COLO668 (cell line): ENCODE measurements around the gene RPS6KA4.

Experiments
- DNase-seq: peaks from one replicate; lab custom pipeline; 2025; ENCODE audit not compliant: unreplicated experiment; lab: John Stamatoyannopoulos, UW

RPS6KA4 gene

DNA sequence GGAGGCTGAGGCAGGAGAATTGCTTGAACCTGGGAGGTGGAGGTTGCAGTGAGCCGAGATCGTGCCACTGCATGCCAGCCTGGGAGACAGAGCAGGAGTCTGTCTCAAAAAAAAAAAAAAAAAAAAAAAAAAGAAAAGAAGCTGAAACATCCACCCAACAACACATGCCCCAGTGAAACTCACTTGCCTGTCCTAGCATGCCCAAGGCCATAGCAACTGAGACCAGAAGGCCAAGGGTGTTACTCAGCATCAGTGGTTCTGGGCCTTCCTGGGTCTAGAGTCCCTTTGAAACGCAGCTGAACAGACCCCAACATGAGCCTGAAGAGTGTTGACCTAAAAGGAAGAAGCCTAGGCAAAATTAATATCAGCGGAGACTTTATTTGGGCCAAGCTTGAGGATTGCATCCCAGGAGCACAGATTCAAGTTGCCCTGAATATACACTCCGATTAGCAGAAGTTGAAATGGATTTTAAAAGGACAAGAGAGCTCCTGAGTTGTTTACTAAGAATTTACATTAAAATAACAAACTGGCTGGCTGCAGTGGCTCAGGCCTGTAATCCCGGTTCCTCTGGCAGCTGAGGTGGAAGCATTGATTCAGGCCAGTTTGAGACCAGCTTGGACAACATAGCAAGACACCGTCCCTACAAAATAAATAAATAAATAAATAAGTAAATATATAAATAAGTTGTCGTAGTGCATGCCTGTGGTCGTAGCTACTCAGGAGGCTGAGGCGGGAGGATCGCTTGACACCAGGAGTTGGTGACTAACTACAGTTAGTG lies 34.1 kb upstream of the RPS6KA4 start:
- DNase-seq = no peak

DNA sequence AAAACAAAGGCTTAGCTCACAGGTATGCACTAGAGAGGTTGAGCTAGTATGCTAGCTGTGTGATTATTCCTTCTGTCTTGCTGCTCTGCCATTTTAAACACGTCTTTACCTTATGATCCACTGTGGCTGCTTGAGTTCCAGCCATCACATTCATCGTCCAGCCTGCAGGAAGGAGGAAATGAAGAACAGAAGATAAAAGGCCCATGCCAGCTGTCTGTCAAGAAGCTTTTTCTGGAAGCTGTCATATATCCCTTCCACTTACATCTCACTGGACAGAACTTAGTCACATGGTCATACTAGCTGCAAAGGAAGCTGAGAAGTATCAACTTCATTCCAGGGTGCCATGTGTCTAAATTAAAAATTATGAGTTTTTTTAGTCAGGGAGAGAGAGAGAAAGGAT lies 31.6 kb upstream of the RPS6KA4 start:
- DNase-seq = no peak

DNA sequence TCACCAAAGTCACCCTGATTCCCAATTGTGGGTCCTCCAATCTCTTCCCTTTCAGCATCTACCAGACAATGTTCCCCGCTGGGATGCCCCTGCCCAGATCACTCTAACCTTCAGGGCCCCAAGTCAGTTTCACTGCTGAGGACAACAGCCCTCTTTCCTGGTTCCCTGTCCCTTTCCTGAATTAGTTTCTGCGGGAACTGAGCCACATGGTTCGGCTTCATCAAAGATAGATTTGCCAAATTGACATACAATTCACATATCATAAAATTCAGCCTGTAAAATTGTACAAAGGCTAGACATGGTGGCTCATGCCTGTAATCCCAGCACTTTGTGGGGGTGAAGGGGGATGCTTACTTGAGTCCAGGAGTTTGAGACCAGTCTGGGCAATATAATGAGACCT lies 31.0 kb upstream of the RPS6KA4 start:
- no peak for DNase-seq

DNA sequence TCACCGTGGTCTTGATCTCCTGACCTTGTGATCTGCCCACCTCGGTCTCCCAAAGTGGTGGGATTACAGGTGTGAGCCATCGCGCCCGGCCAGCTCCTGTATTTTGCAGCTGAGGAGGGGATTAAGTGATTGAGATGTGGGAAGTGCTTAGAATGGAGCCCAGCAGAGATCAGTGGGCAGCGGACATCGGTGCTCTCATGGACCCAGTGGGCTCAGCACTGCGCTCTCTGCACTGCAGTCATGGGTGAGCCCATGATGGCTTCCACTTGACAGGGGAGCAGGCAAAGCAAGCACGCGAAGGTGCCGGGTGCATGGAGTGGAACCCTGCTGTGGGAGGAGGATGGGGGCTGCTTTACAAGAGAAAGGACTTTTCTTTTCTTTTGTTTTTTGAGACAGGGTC lies 28.1 kb upstream of the RPS6KA4 start:
- DNase-seq = no peak

DNA sequence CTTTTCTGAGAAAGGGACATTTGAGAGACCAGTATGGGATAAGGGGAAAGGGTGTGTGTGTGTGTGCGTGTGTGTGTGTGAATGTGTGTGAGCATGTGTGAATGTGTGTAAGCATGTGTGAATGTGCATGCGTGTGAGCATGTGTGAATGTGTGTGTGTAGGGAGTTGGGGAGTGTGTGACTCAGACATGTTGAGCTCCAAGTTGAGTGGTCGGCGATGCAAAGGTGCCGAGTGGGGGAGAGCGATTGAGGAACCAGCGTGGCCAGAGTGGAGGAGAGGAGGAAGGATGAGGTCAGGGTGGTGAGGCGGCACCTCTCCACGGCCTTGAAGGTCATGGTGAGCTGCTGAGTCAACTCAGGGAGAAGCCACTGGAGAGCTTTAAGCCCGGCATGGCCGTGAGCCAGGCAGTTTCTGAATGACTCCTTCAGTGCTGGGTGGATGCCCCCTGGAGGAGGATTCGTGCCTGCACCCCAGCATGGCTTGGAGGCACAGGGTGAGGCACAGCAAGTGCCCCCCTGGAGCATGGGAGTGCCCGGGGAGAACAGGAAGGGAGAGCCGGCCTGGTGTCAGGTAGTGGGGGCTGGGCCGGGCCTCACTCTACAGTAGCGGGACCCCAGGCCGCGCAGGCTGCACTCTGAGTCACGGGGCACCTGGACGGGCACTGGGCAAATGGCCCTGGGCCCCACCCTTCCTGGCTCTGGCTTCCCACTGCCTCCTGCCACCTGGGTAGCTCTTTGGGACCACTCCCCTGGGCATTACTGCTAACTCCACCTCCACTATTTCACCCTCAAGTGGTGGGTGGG lies 27.2 kb upstream of the RPS6KA4 start:
- peak; percentile 58 for DNase-seq

DNA sequence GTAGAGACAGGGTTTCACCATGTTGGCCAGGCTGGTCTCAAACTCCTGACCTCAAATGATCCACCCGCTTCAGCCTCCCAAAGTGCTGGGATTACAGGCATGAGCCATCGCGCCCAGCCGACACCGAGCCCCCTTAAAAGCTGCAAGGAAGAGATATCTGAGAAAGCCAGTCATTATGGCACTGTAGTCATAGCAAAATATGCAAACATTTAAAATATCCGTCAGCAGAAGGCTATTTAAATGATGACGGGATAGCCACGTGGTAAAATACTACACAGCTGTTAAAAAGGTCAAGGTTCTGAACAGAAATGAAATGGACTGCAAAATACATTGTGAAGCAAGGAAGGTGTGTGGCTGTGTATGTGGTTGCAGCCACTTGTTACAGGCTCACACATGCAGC lies 25.4 kb upstream of the RPS6KA4 start:
- no peak for DNase-seq

DNA sequence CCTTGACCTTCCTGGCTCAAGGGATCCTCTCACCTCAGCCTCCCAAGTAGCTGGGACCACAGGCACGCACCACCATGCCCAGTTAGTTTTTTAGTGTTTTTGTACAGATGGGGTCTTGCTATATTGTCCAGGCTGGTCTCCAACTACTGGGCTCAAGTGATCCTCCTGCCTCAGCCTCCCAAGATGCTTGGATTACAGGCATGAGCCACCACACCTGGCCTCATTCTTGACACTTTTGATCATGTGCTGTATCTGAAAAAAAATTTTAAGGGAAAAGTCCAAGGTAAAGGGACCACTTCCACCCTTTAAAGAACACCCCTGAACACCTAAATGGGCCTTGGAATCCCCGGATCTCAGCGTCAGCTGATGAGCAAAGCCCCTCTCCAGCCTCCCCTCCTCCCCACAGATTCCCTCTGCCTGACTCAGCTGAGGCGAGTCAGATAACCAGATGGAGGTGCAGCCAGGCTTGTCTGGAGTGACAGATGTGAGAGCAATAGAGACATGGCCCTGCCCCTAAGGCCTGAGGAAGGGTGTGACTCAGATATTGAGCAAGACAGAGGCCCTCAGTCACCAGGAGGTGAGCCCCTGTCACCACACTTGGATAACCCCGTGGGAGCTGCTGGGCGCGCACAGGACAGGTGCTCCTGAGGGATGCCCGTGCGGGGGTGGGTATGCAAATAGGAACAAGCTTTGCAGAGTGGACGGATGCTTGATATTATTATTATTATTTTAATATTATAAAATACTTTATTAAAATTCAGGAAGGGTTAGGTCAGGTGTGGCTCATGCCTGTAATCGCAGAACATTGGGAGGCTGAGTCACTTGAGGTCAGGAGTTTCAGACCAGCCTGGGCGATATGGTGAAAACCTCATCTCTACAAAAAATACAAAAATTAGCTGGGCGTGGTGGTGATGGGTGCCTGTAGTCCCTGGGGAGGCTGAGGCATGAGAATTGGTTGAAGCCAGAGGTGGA lies 23.9 kb upstream of the RPS6KA4 start:
- DNase-seq = peak; percentile 82

DNA sequence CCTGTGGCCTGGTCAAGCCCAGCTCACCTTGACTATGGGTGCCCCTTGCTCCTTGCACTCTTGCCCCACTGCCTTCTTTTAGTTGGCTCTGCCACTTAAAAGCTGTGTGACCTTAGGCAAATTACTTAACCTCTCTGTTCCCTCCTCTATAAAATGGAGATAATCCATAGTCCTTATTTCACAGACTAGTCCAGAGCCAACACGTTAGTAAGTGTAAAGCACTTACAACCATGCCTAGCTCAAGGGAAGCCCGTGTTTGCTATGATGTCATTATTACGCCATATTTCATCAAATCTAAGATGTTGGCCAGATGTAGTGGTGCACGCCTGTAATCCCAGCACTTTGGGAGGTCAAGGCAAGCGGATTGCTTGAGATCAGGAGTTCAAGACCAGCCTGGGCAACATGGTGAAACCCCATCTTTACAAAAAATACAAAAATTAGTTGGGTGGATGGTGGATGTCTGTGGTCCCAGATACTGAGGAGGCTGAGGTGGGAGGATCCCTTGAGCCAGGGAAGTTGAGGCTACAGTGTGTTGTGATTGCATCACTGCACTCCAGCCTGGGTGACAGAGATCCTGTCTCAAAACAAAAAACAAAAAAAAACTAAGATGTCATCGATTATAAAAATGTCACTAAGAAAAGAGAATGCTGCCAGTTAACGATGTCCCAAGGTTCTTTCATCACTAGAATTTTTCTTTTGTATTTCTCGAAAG lies 21.3 kb upstream of the RPS6KA4 start:
- no peak for DNase-seq

DNA sequence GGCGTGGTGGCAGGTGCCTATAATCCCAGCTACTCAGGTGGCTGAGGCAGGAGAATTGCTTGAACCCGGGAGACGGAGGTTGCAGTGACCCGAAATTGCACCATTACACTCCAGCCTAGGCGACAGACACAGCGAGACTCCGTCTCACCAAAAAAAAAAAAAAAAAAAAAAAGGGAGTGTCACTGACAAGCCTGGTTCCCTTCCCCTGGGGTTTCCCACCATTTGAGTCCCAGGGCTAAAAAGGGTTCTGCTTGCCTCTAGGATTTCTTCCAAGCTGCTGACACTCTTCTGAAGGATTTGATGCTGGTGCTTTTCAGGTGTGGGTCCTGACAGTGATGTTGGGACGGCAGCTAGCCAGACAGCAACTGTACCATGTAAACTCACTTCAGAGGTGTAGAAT lies 20.2 kb upstream of the RPS6KA4 start:
- no peak for DNase-seq

DNA sequence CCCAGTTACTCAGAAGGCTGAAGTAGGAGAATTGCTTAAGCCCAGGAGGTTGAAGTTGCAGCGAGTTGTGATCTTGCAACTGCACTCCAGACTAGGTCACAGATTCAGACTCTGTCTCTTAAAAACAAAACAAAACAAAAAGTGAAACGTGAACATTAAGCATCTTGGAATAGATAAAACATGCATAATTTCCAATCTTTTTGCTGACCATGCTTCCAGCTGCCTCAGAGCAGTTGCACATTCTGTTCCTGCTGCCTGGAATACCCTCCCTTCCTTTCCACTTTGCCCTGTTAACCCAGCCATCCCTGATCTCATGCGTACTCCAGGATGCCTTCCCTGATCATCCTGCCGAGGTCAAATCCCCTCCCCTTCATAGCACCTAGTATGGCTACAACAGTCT lies 19.7 kb upstream of the RPS6KA4 start:
- no peak for DNase-seq

DNA sequence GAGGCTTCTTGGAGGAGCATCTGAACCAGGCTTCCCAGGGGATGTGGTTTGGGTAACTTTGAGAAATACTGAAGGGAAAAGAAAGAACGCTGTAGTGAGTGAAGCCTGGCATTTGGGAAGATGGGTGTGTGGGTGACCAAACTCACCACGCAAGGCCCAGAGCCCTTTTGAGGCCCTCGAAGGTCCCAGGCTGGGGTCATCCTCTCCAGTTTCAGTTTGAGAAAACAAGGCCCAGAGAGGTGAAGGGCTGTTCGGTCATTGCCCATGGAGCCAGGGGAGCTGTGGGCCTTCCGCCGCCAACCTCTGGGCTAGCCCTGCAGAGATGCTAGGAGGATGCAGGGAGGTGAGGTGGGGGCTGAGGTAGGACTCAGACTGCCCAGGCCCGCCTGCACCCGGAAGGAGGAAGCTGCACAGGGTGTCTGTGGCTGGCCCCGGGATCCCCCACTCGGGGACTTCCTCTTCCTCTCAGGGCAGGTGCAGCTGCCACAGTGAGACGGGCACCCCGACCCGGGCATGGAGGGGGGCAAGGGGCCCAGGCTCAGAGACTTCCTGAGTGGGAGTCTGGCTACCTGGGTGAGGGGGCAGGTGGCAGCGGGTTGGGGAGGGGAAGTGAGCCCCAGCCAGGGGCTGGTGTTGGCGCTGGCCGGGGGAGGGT lies 19.1 kb upstream of the RPS6KA4 start, which contains the start of gene CCDC88B:
Gene CCDC88B, plus strand, starts transcription at position 451 of the 655 bp plus-strand sequence. Its CDS starts 63 bp downstream, at position 514.
- DNase-seq = peak; percentile 14

DNA sequence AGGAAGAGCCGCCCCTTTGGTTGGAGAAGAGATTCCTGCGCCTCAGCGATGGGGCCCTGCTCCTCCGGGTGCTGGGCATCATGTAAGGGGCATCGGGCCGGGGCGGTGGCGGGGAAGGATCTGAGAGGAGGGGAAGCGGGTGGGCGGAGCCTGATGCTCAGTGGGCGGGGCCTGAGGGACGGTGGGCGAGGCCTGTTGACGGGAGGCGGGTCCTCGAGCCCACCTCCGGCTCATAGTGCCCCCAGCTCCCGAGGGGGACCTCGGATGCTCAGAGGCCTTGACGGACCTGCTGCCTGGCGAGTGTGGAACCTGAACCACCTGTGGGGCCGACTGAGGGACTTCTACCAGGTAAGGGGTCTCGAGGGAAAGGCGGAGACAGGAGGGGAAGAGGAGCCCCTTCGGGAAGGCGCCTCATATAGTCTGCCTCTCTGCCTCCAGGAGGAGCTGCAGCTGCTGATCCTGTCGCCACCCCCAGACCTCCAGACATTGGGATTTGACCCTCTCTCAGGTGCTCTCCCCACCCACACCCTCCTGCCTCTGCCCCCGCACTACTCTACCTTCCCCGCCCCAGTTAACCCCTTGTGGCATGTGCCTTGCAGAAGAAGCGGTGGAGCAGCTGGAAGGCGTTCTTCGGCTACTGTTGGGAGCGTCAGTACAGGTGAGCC lies 18.2 kb upstream of the RPS6KA4 start:
- DNase-seq = no peak

DNA sequence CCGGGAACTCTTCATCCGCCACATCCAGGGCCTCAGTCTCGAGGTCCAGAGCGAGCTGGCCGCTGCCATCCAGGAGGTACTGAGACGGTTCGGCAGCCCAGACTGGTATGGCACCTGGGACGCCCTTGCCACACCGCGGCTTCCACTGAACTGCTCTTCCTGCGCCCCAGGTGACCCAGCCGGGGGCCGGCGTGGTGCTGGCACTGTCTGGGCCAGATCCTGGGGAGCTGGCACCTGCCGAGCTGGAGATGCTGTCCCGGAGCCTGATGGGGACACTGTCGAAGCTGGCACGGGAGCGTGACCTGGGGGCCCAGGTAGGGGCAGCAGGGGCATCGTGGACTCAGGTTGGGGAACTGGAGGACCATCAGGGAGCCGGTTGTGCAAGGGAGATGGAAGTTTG lies 17.5 kb upstream of the RPS6KA4 start:
- DNase-seq = no peak

DNA sequence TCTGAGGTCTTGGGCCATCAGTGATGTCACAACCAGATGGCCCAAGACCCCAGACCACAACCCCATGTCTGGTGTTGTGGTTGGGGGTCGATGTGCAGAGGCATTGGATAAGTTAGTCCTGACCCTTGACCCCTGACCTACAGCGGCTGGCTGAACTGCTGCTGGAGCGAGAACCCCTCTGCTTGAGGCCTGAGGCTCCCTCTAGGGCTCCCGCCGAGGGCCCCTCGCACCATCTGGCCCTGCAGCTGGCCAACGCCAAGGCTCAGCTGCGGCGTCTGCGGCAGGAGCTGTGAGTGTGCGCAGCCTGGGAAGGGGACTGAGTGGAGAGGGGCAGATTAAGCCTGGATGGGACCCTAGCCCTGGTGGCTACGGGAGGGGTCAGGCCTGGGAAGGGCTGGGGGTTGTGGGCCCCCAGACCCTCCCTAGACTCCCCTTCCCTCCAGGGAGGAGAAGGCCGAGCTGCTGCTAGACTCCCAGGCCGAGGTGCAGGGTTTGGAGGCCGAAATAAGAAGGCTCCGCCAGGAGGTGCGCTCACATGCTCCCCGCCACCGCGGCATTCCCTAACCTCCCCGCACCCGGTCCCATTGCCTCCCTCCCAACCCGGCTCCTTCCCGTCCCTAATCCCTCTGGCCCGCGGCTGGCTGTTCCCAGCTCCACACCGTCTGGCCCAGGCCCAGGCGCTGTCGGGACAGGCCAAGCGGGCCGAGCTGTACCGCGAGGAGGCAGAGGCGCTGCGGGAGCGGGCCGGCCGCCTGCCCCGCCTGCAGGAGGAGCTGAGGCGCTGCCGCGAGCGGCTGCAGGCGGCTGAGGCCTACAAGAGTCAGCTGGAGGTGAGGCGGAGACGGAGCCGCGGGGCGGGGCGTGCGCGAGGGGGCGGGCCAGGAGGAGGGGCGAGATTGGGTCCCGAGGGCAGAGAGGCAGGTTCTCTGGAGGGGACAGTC lies 16.8 kb upstream of the RPS6KA4 start:
- DNase-seq = peak; percentile 87

DNA sequence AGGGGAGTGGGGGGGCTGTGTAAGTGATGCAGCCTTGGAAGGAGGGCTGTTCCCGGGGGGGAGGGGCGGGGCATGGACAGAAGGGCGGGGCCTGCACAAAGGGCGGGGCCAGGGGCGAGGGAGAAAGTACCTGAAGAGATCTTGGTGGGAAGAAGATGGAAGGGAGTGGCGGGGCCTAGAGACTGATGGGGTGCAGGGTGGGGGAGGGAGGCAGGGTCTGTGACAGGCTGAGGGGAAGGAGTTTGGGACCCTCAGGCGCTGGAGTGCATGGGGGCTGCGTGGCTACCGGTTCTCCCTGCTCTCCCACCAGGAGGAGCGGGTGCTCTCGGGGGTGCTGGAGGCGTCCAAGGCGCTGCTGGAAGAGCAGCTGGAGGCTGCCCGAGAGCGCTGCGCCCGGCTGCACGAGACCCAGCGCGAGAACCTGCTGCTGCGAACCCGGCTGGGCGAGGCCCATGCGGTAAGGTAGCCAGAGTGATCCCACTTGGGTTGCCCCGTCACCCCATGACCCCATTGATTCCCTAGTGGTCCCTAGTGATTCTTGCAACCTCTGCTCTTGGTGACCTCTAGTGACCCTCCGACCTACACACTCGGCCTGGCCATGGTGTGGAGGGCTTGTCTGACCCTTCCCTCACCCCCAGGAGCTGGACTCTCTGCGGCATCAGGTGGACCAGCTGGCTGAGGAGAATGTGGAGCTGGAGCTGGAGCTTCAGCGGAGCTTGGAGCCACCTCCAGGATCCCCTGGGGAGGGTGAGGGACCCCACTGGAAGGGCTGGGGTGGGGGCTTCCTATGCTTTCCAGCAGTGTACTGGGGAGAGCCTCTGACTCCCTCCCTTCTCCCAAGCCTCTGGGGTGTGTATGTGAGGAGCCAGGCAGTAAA lies 15.9 kb upstream of the RPS6KA4 start:
- no peak for DNase-seq

DNA sequence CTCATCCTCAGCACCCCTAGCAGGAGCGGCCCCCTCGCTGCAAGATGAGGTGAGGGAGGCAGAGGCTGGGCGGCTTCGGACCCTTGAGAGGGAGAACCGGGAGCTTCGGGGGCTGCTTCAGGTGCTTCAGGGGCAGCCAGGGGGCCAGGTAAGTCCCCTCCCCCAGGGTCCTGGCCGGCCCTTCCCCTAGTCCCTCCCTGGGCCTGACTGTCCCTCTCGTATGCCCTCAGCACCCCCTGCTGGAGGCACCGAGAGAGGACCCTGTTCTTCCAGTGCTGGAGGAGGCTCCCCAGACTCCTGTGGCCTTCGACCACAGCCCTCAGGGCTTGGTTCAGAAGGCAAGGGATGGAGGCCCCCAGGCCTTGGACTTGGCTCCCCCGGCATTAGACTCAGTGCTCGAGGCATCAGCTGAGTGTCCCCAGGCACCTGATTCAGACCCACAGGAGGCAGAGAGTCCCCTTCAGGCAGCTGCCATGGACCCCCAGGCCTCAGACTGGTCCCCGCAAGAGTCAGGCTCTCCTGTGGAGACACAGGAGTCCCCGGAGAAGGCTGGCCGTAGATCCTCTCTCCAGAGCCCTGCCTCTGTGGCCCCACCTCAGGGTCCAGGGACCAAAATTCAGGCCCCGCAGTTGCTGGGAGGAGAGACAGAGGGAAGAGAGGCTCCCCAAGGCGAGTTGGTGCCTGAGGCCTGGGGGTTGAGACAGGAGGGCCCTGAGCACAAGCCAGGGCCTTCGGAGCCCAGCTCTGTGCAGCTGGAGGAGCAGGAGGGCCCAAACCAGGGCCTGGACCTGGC lies 15.0 kb upstream of the RPS6KA4 start:
- peak; percentile 21 for DNase-seq

DNA sequence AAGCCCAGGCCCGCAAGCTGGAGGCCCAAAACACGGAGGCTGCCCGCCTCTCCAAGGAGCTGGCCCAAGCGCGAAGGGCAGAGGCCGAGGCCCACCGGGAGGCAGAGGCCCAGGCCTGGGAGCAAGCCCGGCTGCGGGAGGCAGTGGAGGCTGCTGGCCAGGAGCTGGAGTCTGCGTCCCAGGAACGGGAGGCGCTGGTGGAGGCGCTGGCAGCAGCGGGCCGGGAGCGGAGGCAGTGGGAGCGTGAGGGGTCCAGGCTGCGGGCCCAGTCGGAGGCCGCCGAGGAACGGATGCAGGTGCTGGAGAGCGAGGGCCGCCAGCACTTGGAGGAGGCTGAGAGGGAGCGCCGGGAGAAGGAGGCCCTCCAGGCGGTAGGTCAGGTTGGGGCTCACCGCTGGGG lies 14.2 kb upstream of the RPS6KA4 start:
- no peak for DNase-seq
